Skeletal muscle cell (primary cell): Measurements from ENCODE around the gene TRIP12.
"Not testable (repeated sequence)": the region's sequence is repeated elsewhere in the genome, so short reads cannot be mapped to it uniquely, and the experiment has no call there.

Experiments
- DNase-seq: peaks from one replicate; pipeline ENCODE4 v3.0.0-alpha.2; 2010; ENCODE audit warnings: low read depth
- H3K4me3 ChIP-seq: 2 replicates; pipeline ENCODE4 v1.5.1; 2011; ENCODE audit warnings: low read depth, mild to moderate bottlenecking, control low read depth, low read length, moderate library complexity

Gene TRIP12

DNA sequence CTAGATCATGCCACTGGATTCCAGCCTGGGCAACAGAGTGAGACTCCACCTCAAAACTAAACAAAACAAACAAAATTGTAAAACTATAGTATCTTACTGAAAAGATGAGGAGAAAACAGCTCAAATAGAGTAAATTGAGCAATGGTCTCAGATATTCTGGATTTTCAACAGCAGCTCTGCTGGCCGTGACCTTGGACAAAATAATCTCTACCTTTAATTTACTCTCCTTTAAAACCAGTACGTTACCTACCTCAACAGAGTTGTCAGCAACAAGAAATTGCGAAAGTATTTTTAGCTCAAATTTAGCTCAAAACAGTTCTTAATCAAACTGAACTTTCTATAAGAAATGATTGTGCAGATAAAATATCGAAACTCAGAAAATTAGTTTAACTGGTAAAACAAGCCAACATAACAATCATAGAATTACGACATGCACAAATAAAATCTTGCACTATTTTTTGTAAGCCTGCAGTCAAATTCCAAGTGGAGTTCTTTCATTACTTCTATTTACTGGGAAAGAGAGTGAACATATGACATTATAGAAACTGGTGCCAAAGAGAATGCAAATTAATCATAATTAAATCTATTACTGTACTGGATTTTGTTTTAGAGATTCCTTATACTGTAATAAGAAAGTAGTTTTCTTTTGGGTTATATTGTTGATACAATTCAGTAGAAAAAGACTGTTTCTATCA lies 40.8 kb downstream of the TRIP12 start:
- no peak overlapping the region for H3K4me3 ChIP-seq
- no peak for DNase-seq

DNA sequence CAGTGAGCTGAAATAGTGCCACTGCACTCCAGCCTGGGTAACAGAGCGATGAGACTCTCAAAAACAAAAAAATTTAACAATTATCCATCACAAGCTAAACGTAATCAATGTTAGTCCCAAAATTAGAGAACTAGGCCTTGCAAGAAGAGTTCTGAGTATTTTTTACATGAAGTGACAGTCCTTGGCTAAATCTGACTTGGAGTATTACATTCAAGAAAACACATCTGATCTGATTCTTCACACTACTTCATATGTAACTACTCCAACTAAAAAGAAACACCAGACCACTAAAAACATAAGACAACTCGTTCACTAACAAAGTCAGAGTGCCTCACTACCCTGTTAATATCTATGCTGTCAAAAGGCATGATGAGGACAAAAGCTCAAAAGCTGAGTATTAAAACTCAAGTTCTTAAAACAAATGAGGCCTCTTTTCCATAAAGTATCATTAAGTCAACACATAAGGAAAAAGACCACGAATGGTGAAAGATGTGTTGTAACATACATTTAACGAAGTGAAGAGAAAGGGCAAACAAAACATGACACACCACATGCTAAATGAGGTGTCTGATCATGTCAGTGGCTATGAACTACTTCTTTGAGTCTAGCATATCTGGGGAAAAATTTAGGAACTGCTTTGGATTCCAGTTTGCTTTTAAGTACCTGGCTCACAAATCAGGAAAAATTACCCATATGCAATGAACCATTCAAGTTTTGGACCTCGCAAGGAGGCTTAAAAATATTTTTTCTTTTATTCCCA lies 42.4 kb downstream of the TRIP12 start:
- no peak for DNase-seq
- H3K4me3 ChIP-seq: no peak overlapping the region

DNA sequence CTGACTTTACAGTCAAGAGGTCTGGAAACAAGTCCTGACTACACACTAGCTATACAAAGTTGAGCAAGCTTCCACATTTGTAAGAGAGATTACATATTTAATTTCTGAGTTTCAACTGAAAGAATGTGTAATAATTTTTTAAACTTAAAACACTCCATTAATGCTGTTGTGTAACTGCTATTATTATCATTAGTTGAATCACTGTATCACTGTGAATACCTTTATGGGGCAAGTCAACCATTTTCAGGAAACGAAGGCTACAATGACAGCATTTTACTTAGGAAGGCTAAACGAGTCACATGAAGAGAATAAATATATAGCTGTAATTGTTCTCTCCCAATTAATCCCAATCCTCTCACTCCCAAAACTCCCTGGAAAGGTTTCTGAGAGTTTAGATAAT lies 46.3 kb downstream of the TRIP12 start:
- no peak overlapping the region for H3K4me3 ChIP-seq

DNA sequence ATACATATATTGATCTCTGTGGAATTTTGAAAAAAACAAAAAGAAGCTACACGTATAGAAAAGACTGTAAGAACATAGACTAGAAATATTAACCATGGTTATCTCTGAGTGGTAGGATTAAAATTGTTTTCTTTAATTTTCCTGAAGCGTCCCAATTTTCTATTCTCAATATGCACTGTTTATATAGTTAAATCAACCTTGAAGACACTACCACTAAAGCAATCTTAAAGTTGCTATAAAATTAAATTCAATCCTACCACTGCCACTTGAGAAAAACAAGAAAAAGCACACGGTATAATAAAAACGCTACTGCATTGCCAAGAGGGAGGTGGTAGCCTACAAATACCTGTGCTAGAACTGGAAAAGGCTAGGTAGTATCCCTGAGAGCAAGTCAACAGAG lies 47.2 kb downstream of the TRIP12 start:
- H3K4me3 ChIP-seq: no peak overlapping the region
- DNase-seq: no peak

More for the DNA sequence above, 46.3 kb downstream of the TRIP12 start:
- no peak for DNase-seq

DNA sequence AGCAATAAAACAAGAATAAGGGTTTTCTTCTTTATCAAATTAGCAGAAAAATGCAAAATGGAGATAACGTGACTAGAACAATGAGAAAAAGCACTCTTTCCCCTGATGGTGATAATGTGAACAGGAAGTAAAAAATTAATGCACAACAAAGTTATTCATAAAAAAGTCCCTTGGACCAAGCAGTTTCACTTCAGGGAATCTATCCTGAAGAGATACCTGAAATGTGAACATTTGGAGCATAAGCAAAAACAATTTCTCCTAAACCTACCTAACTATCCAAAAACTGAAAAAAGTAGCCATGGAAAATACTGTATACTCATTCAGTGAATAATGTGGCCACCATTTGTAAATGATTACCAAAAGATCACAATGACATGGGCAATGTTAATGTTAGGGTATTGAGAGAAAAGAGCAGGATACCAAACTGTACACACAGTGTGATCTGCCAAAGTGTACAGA lies 48.7 kb downstream of the TRIP12 start:
- DNase-seq: no peak

DNA sequence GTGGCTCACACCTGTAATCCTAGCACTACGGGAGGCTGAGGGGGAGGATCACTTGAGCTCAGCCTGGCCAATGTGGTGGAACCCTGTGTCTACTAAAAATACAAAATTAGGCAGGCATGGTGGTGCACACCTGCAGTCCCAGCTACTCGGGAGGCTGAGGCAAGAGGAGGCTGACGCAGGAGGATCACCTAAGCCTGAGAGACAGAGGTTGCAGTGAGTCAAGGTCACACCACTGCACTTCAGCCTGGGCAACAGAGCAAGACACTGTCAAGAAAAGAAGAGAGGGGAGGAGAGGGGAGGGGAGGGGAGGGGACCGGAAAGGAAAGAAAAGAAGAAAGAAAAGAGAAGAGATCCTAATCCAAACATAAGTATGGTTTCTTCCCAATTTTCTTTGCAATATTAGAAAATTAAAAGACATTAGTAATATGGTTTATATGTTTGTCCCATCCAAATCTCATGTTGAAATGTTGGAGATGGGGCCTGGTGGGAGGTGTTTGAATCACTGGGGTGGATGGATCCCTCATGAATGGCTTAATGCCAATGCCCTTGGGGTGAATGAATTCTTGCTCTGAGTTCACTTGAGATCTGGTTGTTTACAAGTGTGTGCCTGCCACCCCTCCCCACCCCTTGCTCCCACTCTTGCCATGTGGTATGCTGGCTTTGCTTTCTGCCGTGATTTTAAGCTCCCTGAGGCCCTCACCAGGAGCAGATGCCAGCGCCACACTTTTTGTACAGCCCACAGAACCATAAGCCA lies 50.7 kb downstream of the TRIP12 start:
- no peak overlapping the region for H3K4me3 ChIP-seq
- no peak for DNase-seq

More for the DNA sequence above, 48.7 kb downstream of the TRIP12 start:
- H3K4me3 ChIP-seq: no peak overlapping the region

DNA sequence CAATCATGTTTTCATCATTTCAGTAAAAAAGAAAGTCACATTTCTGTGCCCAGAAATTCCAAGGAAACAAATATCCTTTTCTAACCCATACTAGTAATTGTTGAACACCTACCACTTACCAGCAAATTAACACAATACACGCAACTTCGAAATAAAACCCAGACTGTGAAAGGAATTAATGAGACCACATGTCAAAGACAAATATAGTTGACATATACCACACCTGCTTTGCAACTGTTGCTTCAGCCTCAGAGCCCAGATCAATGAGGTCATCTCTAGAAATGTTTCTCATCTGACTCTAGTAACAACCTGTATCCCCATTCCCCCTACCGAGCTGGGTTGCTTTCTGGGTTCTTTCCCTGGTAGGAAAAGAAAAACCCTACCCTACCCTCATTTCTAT lies 52.6 kb downstream of the TRIP12 start:
- H3K4me3 ChIP-seq: no peak overlapping the region
- DNase-seq: no peak

DNA sequence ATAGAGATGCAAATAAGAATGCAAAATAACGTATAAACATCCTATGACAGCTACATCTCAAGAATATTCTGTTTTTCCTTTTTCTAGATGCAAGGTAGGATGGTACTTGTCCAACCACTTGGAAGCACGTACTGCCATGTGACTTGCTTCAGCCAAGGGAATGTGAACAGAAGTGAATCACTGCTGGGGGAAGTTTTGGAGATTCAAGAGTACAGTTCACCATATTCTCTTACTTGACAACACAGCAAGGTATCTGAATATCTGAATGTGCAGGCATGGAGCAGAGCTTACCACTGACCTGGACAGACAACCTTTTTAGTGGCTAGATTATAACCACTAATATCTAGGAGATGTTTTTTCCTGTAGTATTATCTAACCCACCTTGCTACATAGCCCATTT lies 53.0 kb downstream of the TRIP12 start:
- H3K4me3 ChIP-seq: no peak overlapping the region
- DNase-seq: no peak

DNA sequence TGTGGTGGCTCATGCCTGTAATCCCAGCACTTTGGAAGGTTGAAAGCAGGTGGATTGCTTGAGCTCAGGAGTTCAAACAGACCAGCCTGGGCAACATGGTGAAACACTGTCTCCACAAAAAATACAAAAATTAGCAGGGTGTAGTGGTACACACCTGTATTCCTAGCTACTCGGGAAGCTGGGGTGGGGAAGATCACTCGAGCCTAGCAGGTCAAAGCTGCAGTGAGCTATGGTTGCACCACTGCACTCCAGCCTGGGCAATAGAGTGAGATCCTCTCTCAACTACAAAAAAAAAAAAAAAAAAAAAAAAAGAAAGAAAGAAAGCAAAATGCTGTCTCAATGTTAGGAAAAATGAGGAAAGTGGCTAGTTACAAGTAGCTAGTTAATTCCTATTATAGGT lies 56.8 kb downstream of the TRIP12 start:
- H3K4me3 ChIP-seq: no peak overlapping the region
- DNase-seq: no peak

DNA sequence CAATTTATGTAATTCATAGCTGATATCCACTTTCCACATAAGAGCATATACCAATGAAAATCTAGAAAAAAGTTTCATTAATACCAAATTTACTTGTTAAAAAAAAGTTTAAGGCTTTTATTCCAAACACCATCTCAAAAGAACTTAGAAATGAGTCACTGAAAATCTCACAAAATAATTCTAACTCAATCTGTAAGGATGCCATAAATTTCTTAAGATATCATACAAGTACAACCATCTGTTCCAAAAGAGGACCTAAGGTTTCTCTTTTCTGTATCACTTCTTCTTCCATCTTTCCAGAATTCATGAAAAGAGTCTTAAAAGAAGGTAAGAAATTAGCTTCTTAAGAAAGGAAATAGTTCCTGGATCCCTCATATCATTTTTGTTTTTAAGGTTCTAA lies 60.4 kb downstream of the TRIP12 start:
- no peak for DNase-seq
- no peak overlapping the region for H3K4me3 ChIP-seq

DNA sequence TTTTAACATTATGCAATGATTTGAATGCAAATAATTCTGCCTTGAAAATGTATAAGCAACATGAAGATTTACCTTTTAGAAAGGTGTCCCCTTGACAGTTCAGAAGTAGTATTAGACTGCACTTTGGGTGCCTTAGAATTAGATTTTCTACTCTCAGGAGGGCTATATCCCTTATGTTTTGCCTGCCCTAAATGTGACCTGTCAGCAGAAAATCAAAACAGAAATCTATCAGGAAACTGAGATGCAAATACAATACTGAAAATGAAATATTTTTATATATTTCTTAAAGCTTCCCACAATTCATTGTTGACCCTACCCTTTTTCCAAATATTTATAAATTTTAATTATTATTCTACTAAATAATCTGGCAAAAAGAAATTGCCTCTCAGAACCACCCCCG lies 61.5 kb downstream of the TRIP12 start:
- no peak overlapping the region for H3K4me3 ChIP-seq
- DNase-seq: no peak

DNA sequence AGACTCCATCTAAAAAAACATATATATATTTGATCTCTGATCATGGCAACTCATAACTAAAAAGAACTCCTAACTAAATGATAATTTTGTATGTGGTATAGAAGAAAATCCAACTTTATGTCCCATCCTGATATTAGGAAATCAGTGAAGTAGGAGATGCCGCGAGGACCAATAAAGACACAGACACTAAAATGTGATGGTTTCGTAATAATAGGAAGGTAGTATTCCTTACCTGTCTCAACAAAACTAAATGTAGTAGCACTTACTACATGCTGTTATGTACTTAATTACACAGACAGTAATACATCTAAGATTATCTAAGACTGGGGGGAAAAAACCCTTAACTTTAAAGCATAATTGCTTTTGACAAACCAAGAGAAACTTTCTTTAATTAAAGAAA lies 63.5 kb downstream of the TRIP12 start:
- DNase-seq: no peak
- H3K4me3 ChIP-seq: no peak overlapping the region

DNA sequence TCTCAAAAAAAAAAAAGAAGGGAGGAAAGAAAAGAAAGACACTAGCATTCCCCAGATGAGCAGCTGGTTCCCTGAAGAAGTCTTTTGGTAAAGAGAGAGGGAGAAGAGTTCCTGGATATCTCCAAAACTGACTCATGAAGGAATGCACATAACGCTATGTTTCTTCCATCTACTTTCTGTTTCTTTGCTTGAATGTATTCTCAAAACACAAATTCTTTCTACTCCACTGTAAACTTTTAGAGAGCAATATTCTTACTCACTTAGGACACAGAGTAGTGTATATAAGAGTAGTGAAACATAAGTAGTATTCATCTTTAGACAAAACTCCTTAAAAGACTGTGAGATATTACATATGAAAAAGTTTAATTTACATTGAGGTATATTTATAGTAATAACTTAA lies 64.2 kb downstream of the TRIP12 start:
- H3K4me3 ChIP-seq: no peak overlapping the region
- DNase-seq: no peak

DNA sequence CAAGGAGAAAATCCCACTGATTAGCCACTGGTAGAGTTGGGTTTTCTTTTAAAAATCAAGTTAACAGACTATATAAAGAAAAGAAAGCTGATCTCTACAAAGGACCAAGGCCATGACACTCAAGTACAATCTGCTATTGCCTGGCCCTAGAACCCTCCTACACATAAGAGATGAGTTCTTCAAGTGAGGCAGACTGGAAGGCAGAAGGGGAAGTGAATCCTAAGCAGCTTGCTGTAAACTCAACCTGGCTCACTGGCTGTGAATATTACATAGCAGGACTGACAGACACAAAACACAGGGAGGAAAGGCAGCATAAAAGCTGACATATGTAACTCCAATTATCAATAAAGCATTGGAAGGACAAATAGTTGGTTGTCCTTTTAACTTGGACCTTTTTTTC lies 65.4 kb downstream of the TRIP12 start:
- DNase-seq: no peak
- H3K4me3 ChIP-seq: no peak overlapping the region

DNA sequence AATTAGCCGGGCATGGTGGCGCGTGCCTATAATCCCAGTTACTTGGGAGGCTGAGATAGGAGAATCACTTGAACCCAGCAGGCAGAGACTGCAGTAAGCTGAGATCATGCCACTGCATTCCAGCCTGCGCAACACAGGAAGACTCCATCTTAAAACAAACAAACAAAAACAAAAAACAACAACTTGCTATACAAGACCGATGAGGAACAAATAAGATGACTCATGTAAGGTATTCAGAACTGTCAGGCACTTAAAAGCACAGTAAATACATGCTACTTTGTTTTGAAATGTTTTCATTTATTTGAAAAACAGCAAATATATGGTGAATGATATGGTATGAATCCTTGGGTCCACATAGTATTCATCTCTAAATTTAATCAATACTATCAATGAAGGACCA lies 66.7 kb downstream of the TRIP12 start:
- DNase-seq: no peak
- H3K4me3 ChIP-seq: no peak overlapping the region

DNA sequence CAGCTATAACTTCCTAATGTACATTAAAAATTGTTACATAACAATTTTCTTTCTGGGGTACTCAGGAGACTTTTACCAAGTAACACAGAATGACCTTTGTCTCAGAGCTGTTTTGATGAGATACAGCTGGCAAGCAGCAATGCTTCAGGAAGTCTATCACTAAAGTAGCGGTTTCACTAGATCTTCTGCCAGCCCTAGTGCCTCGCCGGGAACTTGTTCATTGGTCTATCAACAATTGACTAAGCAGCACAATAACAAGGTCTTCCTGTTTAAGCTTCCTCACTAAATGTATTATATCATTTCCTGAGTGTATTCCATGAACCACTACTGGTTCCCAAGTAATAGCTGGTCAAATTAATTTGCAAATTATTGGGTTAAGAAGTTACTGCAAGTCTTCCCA lies 69.2 kb downstream of the TRIP12 start:
- H3K4me3 ChIP-seq: no peak overlapping the region
- peak; percentile 28 for DNase-seq

DNA sequence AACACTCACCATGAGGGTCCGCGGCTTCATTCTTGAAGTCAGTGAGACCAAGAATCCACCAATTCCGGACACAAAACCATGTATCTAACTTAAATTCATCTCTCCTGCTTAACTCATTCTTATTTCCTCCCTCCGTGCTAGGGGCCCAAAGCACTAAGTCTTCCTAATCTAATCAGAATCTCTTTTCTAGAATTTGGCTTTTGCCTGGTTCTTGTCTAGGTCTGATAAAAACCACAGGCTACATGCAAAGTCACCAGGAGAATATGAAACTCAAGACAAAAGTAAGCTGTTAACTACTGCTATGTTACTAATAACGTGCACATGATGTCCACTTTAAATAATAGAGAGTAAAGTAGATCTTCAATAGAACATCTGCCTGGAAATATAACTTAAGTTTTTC lies 69.9 kb downstream of the TRIP12 start:
- no peak overlapping the region for H3K4me3 ChIP-seq
- DNase-seq: no peak

DNA sequence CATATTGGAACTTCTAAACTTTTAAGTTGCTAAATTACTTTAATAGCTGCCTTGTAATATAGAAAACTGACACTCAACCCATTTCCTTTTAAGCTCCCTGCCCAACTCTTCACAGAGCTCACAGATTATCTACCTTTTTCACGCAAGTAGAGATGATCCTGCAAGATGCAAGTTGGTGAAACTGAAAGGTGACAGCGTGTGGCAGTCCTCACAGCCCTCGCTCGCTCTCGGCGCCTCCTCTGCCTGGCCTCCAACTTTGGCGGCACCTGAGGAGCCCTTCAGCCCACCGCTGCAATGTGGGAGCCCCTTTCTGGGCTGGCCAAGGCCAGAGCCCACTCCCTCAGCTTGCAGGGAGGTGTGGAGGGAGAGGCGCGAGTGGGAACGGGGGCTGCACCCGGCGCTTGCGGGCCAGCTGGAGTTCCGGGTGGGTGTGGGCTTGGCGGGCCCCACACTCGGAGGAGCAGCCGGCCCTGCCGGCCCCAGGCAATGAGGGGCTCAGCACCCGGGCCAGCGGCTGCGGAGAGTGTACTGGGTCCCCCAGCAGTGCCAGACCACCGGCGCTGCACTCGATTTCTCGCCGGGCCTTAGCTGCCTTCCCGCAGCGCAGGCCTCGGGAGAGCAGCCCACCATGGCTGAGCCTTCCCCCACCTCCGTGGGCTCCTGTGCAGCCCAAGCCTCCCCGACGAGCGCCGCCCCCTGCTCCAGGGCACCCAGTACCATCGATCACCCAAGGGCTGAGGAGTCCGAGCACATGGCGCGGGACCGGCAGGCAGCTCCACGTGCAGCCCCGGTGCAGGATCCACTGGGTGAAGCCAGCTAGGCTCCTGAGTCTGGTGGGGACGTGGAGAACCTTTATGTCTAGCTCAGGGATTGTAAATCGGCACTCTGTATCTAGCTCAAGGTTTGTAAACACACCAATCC lies 71.2 kb downstream of the TRIP12 start:
- DNase-seq, H3K4me3 ChIP-seq: not testable (repeated sequence)

DNA sequence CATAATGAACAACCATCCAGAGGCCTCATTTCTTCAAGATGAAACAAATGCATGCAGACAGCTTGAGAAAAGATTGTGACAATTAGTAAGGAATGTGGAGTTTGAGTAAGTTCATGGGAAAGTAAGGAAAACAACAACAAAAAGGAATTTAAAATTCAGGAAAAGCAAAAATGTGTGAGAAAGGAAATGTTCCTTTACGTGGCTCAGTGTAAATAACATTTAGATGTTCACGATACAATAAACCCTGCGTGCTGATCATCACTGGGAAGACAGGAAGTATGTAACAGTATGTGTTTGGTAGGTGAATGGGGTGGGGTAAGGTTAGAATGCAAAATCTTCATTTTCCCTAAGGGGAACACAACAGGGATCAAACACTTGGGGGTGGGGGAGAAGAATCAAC lies 72.7 kb downstream of the TRIP12 start:
- H3K4me3 ChIP-seq: no peak overlapping the region
- no peak for DNase-seq
